SH-SY5Y (cell line): Measurements from ENCODE around the gene TLCD3B.

Source experiments
- GATA2 ChIP-seq: IDR thresholded peaks from 2 replicates; pipeline ENCODE4 v1.6.1; 2011; ENCODE audit warnings: mild to moderate bottlenecking, low read depth, low read length
- GATA3 ChIP-seq: IDR thresholded peaks from 2 replicates; pipeline ENCODE4 v1.6.1; 2011; ENCODE audit warnings: low read depth, mild to moderate bottlenecking, low read length, moderate library complexity

- TF ChIP-seq GATA2 (no peak), GATA3 (no peak)
Measured at GRCh38 chr16:30065943-30066760, 35.1 kb upstream of the TLCD3B start.
